CD4-positive, alpha-beta T cell treated with Interleukin-2 at 100 ng/mL for 4 hours (primary cell): ENCODE measurements around the gene ALOX5.

Experiments
- DNase-seq: peaks from one replicate; pipeline ENCODE4 v3.0.0-alpha.2; 2020; ENCODE audit warnings: low spot score

Gene ALOX5

DNA sequence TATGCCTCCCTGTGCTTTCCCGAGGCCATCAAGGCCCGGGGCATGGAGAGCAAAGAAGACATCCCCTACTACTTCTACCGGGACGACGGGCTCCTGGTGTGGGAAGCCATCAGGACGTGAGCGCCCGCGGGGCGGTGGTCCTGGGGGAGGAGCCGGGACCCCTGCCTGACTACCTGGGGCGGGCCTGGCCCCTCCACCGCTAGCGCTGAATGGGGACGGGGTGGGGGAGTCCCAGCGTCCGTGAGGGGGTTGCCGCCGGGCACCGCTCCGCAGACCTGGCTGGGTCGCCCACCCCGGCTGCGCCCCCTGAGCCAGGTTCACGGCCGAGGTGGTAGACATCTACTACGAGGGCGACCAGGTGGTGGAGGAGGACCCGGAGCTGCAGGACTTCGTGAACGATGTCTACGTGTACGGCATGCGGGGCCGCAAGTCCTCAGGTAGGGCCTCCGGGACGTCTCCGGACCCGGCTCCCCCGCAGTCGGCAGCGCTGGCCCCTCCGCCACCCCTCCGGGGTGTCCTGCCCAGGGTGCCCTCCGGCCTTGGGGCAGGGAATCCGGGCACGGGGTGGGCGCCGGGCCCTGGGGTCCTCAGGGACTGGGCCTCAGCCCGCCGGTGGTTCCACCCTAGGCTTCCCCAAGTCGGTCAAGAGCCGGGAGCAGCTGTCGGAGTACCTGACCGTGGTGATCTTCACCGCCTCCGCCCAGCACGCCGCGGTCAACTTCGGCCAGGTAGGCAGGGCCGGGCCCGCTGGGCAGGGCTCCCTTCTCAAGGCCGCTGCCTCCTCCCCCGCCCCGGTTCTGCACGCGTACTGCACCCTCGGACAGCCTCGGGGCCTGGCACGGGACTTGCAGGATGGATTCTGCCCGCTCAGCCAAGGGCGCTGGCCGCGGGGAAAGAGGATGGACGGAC is 69.3 kb downstream of the ALOX5 start:
- DNase-seq: no peak

DNA sequence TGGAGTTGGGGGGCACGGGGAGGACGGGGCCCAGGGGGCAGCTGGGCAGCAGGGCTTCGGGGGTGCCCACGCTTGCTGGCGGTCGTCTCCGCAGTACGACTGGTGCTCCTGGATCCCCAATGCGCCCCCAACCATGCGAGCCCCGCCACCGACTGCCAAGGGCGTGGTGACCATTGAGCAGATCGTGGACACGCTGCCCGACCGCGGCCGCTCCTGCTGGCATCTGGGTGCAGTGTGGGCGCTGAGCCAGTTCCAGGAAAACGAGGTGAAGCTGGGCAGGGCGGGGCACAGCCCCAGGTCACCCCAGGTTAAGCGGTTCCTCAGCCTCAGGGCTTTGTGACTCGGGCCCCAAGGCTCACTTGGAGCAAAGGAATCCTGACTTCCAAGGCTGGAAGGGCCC is 70.0 kb downstream of the ALOX5 start:
- no peak for DNase-seq

DNA sequence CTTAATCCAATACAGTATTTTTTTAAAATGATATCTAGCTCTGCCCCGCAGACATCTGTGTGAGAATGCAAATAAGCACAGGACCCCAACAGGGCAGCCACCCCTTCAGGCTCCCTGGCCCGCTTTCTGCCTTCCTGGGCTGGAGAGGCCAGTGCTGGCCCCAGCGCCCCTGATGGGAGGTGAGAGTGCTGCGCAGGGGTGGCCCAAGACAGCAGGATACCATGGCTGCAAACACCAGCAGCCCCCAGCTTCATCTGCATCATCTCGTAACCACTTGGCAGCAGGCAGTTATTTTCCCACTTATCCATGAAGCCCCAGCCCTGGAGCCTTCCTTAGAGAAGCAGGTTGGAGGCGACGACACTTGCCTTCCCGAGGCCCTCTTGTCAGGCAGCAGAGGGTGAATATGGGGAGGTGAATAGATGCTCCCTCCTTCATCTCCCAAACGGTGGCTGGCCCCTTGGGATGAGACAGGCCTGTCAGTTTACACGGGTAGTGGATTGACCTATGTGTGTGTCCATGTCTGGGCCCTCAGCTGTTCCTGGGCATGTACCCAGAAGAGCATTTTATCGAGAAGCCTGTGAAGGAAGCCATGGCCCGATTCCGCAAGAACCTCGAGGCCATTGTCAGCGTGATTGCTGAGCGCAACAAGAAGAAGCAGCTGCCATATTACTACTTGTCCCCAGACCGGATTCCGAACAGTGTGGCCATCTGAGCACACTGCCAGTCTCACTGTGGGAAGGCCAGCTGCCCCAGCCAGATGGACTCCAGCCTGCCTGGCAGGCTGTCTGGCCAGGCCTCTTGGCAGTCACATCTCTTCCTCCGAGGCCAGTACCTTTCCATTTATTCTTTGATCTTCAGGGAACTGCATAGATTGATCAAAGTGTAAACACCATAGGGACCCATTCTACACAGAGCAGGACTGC is 71.2 kb downstream of the ALOX5 start:
- DNase-seq: no peak

DNA sequence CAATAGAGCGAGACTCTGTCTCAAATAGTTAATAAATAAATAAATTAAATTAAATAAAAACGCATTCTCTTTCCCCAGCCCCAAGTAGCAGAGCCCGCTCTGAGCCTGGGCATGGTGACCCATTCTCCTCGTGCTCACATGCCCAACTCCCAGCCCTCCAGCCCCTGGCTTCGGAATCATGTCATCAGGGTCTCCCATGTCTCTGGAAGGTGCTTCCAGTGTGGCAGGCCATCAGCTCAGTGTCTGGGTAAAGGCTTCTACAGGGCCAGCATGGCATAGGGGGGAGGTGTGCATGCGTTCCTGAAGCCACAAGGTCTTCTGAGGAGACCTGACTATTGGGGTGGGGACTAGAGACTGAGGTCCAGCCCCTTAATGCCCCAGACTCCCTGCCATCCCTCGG is 72.8 kb downstream of the ALOX5 start:
- DNase-seq: no peak

GRCh38 chr10:45447416-45447815 is 73.4 kb downstream of the ALOX5 start:
- no peak for DNase-seq

GRCh38 chr10:45450866-45451265 is 76.8 kb downstream of the ALOX5 start:
- no peak for DNase-seq

- DNase-seq: no peak
These were observed 77.4 kb downstream of the ALOX5 start for GRCh38 chr10:45451407-45451806.

- DNase-seq: no peak
These were observed 78.3 kb downstream of the ALOX5 start for GRCh38 chr10:45452268-45452667.

- no peak for DNase-seq
These were observed 78.9 kb downstream of the ALOX5 start for GRCh38 chr10:45452743-45453452.

GRCh38 chr10:45453639-45454255 is 79.7 kb downstream of the ALOX5 start:
- no peak for DNase-seq

- DNase-seq: no peak
These were observed 80.2 kb downstream of the ALOX5 start for GRCh38 chr10:45454262-45454661.

DNA sequence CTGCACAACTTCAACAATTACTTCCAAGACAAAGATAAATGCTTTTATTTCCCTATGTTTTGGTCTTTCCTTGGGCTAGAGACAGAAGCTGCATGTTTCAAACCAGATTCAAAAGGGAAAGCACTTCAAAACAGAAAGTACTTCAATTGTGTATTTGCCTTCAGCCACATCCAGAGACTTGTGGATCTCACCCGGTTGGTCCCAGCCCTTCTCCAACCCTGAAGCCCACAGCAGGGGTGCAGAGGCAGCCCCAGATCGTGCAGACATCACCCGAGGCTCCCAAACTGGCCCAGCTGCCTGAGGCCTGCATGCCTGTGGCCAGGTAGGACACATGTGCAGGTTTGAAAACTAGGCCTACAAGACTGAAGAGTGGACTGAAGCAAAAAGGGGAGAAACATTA is 80.8 kb downstream of the ALOX5 start:
- DNase-seq: no peak

DNA sequence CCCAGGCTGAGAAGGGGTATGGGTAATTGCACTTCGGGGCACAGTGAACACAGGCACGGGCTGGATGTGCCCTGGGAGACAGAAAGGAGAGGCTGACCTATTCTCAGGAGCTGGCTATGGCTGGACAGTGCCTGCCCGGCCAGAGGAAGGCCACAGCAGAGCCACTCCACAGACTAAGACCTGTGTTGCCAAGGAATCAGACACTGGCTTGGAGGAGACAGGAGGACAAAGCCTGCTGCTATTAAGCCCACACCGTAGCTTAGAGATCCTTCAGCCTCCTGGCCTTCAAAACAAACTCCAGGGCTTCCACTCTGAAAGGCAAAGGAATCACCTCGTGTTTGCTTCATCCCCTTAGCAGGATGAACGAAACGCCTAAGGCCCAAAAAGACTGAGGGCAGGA is 82.2 kb downstream of the ALOX5 start:
- DNase-seq: no peak

- DNase-seq: no peak
These were observed 82.8 kb downstream of the ALOX5 start for GRCh38 chr10:45456822-45457221.

DNA sequence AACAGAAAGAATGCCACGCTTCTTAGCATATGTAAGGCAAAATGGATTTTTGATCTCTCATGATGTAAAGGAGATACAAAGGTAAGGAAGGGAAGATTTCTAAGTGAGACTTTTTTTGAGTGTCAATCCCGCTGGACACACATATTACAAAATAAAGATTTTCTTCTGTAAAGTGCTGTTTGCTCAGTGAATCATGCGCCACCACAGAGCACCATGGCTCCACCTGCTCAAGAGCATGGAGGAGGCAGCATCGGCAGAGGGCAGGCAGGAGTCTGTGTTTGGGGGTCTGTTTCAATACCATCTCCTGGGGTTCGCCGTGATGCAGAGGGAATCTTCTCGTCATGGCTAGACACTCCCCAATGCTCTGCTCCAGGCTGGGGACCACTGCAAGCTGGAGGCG is 83.5 kb downstream of the ALOX5 start:
- no peak for DNase-seq

GRCh38 chr10:45460235-45460878 is 86.3 kb downstream of the ALOX5 start:
- no peak for DNase-seq

DNA sequence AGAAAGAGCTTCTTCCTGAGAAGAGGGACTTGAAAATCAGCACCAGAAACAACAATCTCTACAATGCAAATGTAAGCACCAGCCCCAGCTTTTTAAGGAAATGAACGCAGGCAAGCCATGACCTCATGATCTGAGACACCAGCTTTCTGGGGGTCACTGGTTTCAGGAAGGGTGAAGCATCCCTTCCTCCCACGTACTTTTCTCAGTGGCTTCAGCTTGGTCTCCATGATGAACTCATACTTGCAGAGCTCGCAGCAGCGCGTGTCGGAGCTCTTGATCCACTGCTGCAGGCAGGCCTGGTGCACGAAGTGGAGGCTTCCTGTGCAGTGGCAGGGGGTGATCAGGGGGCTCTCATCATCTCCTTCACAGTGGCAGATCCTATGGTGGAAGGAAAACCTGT is 87.0 kb downstream of the ALOX5 start:
- DNase-seq: no peak

GRCh38 chr10:45463244-45464116 is 89.5 kb downstream of the ALOX5 start:
- no peak for DNase-seq

DNA sequence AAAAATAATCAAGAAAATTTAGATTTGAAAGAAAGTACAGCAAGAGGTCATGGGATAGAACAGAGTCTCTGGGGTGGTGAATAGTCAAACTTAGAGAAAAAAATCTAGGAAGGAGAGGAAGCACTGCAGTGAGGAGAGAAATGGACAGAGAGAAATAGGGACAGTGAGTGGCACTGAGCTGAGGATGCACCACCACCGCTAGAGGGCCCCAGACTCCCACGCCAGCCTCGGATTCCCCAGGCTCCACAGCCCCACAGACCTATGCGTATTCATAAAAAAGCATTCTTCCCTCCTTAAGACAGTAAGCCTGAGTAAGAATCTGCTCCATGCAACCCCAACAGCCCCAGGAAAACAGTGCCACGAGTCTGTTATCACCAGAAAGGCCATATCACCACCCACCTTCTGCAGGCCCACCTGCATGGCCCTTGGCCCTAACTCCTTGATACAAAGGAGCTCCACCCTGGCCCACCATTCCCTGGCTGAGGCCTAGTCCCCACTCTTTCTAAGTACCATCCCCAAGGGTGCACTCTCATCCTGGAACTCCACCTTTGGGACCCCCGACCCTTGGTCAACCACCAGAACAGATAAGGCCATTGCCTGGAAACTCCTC is 91.0 kb downstream of the ALOX5 start:
- DNase-seq: peak; percentile 75

DNA sequence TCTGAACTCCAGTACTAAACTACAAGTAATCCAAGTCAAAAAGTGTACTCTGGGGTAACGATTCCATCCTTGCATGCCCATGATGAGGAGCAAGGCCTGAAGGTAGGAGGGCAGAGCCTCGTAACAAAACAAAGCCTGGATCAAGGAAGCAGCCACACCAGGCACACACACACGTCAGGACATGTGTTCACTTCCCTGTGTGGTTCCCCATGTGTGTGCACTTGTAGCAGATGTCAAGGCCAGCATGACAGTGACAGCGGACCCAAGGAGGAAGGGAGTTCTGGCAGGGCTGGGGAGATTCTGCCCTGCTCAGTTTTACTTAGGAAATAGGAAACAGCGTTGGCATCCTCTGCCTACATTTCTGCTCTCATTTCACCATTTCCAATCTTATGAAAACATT is 92.8 kb downstream of the ALOX5 start:
- DNase-seq: no peak
